ENCODE measurements around the gene TMBIM4. TPM values are rescaled to one million over a fixed set of nuclear protein-coding genes. Genes with fewer than 3 reads are reported as not detected.

TMBIM4 gene
- total RNA-seq, 4 donors from 2014 or later = 73.5 to 110 (median 80.9) TPM

DNA sequence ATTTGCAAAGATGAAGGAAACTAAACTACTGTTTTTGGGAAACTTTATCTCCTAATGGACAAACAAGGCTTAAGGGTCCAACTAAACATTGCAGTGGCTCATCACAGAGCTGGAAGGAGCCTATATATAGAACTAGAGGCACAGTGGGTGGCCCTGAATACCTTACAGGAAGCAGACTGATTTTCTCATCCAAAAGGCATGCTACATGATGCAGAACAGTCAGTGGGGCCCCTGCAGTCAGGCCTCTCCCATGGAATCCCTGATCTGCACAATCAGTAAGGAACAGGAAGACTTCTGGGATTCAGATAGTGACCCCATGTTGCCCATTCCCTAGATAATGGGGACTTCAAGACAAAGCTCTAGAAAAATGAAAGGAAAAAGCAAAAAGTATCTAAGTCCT lies 37.4 kb downstream of the TMBIM4 start:
- ATAC-seq (no peak), DNase-seq (no peak)
- H3K4me3 ChIP-seq = no peak overlapping the region
- TF ChIP-seq, protein P1, sequence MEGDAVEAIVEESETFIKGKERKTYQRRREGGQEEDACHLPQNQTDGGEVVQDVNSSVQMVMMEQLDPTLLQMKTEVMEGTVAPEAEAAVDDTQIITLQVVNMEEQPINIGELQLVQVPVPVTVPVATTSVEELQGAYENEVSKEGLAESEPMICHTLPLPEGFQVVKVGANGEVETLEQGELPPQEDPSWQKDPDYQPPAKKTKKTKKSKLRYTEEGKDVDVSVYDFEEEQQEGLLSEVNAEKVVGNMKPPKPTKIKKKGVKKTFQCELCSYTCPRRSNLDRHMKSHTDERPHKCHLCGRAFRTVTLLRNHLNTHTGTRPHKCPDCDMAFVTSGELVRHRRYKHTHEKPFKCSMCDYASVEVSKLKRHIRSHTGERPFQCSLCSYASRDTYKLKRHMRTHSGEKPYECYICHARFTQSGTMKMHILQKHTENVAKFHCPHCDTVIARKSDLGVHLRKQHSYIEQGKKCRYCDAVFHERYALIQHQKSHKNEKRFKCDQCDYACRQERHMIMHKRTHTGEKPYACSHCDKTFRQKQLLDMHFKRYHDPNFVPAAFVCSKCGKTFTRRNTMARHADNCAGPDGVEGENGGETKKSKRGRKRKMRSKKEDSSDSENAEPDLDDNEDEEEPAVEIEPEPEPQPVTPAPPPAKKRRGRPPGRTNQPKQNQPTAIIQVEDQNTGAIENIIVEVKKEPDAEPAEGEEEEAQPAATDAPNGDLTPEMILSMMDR (IDR thresholded peaks at IDR 0.05 in 4 of 5, conservative IDR thresholded peaks at IDR 0.05 in 1 of 5) = no peak
- TF ChIP-seq POLR2A (IDR thresholded peaks at IDR 0.05) = no peak
- intact Hi-C loops (cut with DNase I; ENCODE audit: low total_unique reads) = loop anchor here (10.0 kb wide), 1 partner anchor 172 kb away; the partner anchor contains the start of gene HELB
- H3K36me3 ChIP-seq = peaks cover 0 to 20% of the 10 kb centered on the region in 2 donors
- in situ Hi-C loops (cut with MboI; ENCODE audit: low sequenced_read_pairs in 4 of 4) = loop anchor here in 1 of 4 donors (25.0 kb wide), 1 partner anchor 280 kb away; no protein-coding TSS in a partner anchor
- peaks cover 12 to 17% of the 10 kb centered on the region in 2 donors for H3K4me1 ChIP-seq
- H3K27ac ChIP-seq = no peak overlapping the region
- H3K27me3 ChIP-seq = no peaks in the 10 kb centered on the region
- no peaks in the 10 kb centered on the region for H3K9me3 ChIP-seq

DNA sequence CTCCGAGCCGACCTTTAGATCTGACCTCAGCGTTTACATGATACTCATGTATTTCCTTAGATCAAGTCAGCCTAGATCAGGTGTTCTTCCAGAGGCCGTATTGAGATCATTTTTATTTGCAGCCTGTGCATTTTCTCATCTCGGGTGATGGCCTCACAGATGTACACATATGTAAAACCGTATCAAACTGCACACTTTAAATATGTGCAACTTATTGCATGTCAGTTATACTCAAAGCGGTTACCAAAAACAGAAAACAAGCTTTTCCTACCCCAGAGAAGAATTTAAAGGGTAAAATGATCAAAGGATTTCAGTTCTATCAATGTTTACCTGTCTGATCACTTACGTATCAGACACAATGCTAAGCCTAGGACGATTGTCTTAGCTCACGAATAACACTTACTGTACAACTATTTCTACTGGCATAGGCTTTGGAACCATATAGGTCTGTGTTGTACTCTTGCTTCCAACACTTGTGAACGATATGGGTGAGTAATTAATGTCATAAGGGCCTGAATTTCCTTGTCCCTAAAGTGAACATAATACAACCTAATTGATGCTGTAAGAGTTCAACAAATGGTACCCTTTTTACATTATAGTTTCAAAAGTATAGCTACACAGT lies 38.6 kb downstream of the TMBIM4 start:
- no peaks in the 10 kb centered on the region for H3K9me3 ChIP-seq
- peaks cover 12 to 17% of the 10 kb centered on the region in 2 donors for H3K4me1 ChIP-seq
- H3K36me3 ChIP-seq = peaks cover 0 to 26% of the 10 kb centered on the region in 2 donors
- H3K27ac ChIP-seq = peak overlapping the region; percentile 45 to 80 (median 74)
- no peak for DNase-seq
- in situ Hi-C loops (cut with MboI; ENCODE audit: low sequenced_read_pairs in 4 of 4) (loop anchor here in 1 of 4 donors (25.0 kb wide), 1 partner anchor 281 kb away; no protein-coding TSS in a partner anchor), intact Hi-C loops (cut with DNase I; ENCODE audit: low total_unique reads) (loop anchor here (2.0 to 10.0 kb wide), 2 partner anchors 38 to 174 kb away; partner anchors contain the start of genes HELB and TMBIM4)
- H3K4me3 ChIP-seq = peak overlapping the region; percentile 73 to 89 (median 81)
- ATAC-seq = no peak
- TF ChIP-seq POLR2A (IDR thresholded peaks at IDR 0.05) = no peak
- TF ChIP-seq, protein P1 (IDR thresholded peaks at IDR 0.05 in 4 of 5, conservative IDR thresholded peaks at IDR 0.05 in 1 of 5) = no peak
- H3K27me3 ChIP-seq = no peaks in the 10 kb centered on the region

DNA sequence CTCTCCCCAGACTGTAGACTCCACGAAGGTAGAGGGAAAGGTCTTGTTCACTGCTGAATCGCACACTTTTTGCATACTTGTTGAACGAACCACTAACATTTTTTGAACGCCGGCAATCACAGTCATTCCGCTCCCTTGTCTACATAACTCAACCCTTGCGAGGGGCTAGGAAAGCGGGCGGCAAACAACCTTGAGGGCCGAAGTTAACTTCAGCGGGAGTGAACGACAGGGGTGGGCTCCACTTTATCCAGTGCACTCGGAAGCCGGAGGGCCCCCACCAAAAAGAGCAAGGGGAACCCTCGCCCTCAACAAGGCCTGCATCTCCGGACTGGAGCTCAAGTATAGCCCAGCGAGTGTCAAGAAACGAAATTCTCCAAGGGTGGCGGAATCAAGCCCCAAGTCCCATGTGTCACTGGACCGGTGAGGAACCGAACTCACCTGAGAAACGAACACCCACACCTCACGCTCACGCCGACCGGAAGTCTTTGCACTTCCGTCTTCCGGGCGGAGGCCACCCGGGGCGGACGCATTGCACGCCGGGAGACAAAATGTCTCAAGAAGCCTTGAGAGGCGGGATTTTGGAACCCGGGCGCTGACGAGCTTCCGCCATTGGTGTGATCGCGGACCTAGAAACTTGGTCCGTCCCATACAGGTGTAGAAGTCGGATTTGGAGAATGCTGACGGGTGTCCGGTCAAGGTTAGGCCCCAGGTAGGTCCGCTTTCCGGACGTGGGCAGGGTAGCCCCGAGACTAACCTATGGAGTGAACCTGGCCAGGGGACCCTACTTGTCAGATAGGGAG lies 39.3 kb downstream of the TMBIM4 start, which contains the start of gene LLPH:
Gene LLPH (minus strand): TSS at position 484 of the 800 bp plus-strand sequence. CDS start 1,644 bp downstream, outside the sequence.
- Histone ChIP-seq H3K27me3 (no peaks in the 10 kb centered on the region), H3K9me3 (no peaks in the 10 kb centered on the region), H3K27ac (peak within 1 kb of the TSS; percentile 45 to 80 (median 74)), H3K36me3 (peaks cover 0 to 26% of the 10 kb centered on the region in 2 donors), H3K4me1 (peaks cover 12 to 17% of the 10 kb centered on the region in 2 donors), H3K4me3 (peak within 1 kb of the TSS; percentile 73 to 89 (median 81))
- intact Hi-C loops (cut with DNase I; ENCODE audit: low total_unique reads) = loop anchor here (2.0 to 10.0 kb wide), 2 partner anchors 38 to 174 kb away; partner anchors contain the start of genes HELB and TMBIM4
- peak; percentile 94 to 97 for ATAC-seq
- peak; percentile 39 to 75 for TF ChIP-seq POLR2A (IDR thresholded peaks at IDR 0.05)
- TF ChIP-seq, protein P1 (IDR thresholded peaks at IDR 0.05 in 4 of 5, conservative IDR thresholded peaks at IDR 0.05 in 1 of 5) = no peak
- in situ Hi-C loops (cut with MboI; ENCODE audit: low sequenced_read_pairs in 4 of 4) = loop anchor here in 1 of 4 donors (25.0 kb wide), 1 partner anchor 282 kb away; no protein-coding TSS in a partner anchor
- DNase-seq = peak; percentile 67 to 82

DNA sequence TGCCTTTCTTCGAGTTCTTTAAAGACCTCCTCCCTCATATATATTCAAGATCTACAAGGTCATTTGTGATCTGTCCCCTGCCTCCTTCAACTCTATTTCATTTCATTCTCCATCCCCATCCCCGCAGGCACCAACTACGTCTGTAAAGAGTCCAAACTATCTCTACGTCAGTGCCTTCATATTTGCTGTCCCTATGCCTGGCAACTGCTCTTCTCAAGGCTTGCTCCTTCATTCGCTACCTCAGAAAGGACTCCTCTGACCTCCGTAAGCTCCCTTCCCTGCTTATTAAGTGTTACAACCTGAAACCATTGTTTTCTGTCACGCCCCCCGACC lies 39.9 kb downstream of the TMBIM4 start:
- in situ Hi-C loops (cut with MboI; ENCODE audit: low sequenced_read_pairs in 4 of 4) (loop anchor here in 1 of 4 donors (25.0 kb wide), 1 partner anchor 282 kb away; no protein-coding TSS in a partner anchor), intact Hi-C loops (cut with DNase I; ENCODE audit: low total_unique reads) (loop anchor here (2.0 to 10.0 kb wide), 2 partner anchors 39 to 175 kb away; partner anchors contain the start of genes HELB and TMBIM4)
- Histone ChIP-seq H3K27me3 (no peaks in the 10 kb centered on the region), H3K36me3 (peaks cover 0 to 29% of the 10 kb centered on the region in 2 donors), H3K27ac (peak overlapping the region in 3 of 4 donors; percentile 70 to 80 (median 77)), H3K4me3 (peak overlapping the region; percentile 73 to 89 (median 81)), H3K9me3 (no peaks in the 10 kb centered on the region), H3K4me1 (peaks cover 12 to 17% of the 10 kb centered on the region in 2 donors)
- peak in 1 of 2 donors; percentile 19 for ATAC-seq
- no peak for DNase-seq
- TF ChIP-seq POLR2A (IDR thresholded peaks at IDR 0.05) = no peak

Data from gastrocnemius medialis (tissue), 4 donors.